Liver (tissue), 9 donors: ENCODE data around the gene MAP6D1. TPM values are rescaled to one million over a fixed set of nuclear protein-coding genes. Genes with fewer than 3 reads are reported as not detected.

Experiments used
- DNase-seq: peaks from one replicate; pipeline ENCODE4 v3.0.0-alpha.2; 2017; ENCODE audit warnings: low spot score
- H3K27ac ChIP-seq, 2 donors: one replicate each; pipeline ENCODE4 v1.7.0; 2013; ENCODE audit warnings: inconsistent platforms in 2 of 2, low read length in 2 of 2, control low read depth in 1 of 2, low read depth in 1 of 2, mild to moderate bottlenecking in 1 of 2
- H3K27me3 ChIP-seq, 4 donors: one replicate each; pipeline versions ENCODE4 v1.6.1 to v1.7.0; 2013; ENCODE audit warnings: low read length in 3 of 4, inconsistent platforms in 1 of 4, mild to moderate bottlenecking in 1 of 4, moderate library complexity in 1 of 4; ENCODE audit not compliant: control insufficient read depth in 4 of 4, insufficient read depth in 4 of 4
- H3K36me3 ChIP-seq, 4 donors: one replicate each; pipeline versions ENCODE4 v1.6.1 to v1.7.0; 2013; ENCODE audit warnings: low read length in 3 of 4, mild to moderate bottlenecking in 3 of 4, low read depth in 1 of 4, moderate library complexity in 1 of 4; ENCODE audit not compliant: control insufficient read depth in 4 of 4, insufficient read depth in 3 of 4
- H3K4me1 ChIP-seq, 4 donors: one replicate each; pipeline versions ENCODE4 v1.6.1 to v1.7.0; 2013; ENCODE audit warnings: low read length in 3 of 4, mild to moderate bottlenecking in 3 of 4, moderate library complexity in 1 of 4; ENCODE audit not compliant: control insufficient read depth in 4 of 4, insufficient read depth in 4 of 4
- H3K4me3 ChIP-seq, 3 donors: one replicate each; pipeline versions ENCODE4 v1.6.1 to v1.7.0; 2013; ENCODE audit warnings: low read length in 3 of 3, control low read depth in 1 of 3, low read depth in 1 of 3, mild to moderate bottlenecking in 1 of 3
- H3K9ac ChIP-seq, 2 donors: one replicate each; pipeline ENCODE4 v1.7.0; 2013; ENCODE audit warnings: low read length in 2 of 2, mild to moderate bottlenecking in 2 of 2, moderate library complexity in 2 of 2, control low read depth in 1 of 2, low read depth in 1 of 2
- H3K9me3 ChIP-seq, 4 donors: one replicate each; pipeline versions ENCODE4 v1.6.1 to v1.7.0; 2013; ENCODE audit warnings: low read length in 3 of 4; ENCODE audit not compliant: control insufficient read depth in 4 of 4
- EGR1 ChIP-seq, 2 donors: IDR thresholded peaks; 2 replicates each; pipeline ENCODE4 v1.6.1; 2016 to 2018; ENCODE audit warnings: antibody characterized with exemption in 2 of 2, low read depth in 2 of 2
- FOXA1 ChIP-seq: IDR thresholded peaks from 2 replicates; pipeline ENCODE4 v1.6.1; 2016; ENCODE audit warnings: antibody characterized with exemption
- FOXA2 ChIP-seq: IDR thresholded peaks from 2 replicates; pipeline ENCODE4 v1.6.1; 2016; ENCODE audit warnings: antibody characterized with exemption
- GABPA ChIP-seq, 2 donors: IDR thresholded peaks in 1 of 2; conservative IDR thresholded peaks in 1 of 2; 2 replicates each; pipeline ENCODE4 v1.6.1; 2016; ENCODE audit warnings: antibody characterized with exemption in 2 of 2, mild to moderate bottlenecking in 1 of 2, moderate library complexity in 1 of 2
- HNF4A ChIP-seq, 2 donors: conservative IDR thresholded peaks; 2 replicates each; pipeline ENCODE4 v1.6.1; 2016; ENCODE audit warnings: antibody characterized with exemption in 2 of 2, mild to moderate bottlenecking in 2 of 2
- HNF4G ChIP-seq: IDR thresholded peaks from 2 replicates; pipeline ENCODE4 v1.6.1; 2016; ENCODE audit warnings: antibody characterized with exemption
- JUND ChIP-seq, 2 donors: IDR thresholded peaks; 2 replicates each; pipeline ENCODE4 v1.6.1; 2016; ENCODE audit warnings: antibody characterized with exemption in 2 of 2
- MAX ChIP-seq: IDR thresholded peaks from 2 replicates; pipeline ENCODE4 v1.6.1; 2016; ENCODE audit warnings: antibody characterized with exemption
- NR2F2 ChIP-seq: IDR thresholded peaks from 2 replicates; pipeline ENCODE4 v1.6.1; 2016; ENCODE audit warnings: antibody characterized with exemption
- RAD21 ChIP-seq, 2 donors: IDR thresholded peaks; 2 replicates each; pipeline ENCODE4 v1.6.1; 2016; ENCODE audit warnings: antibody characterized with exemption in 2 of 2, mild to moderate bottlenecking in 2 of 2
- REST ChIP-seq: IDR thresholded peaks from 2 replicates; pipeline ENCODE4 v1.6.1; 2016; ENCODE audit warnings: antibody characterized with exemption, mild to moderate bottlenecking
- RXRA ChIP-seq, 2 donors: IDR thresholded peaks; 2 replicates each; pipeline ENCODE4 v1.6.1; 2017 to 2018; ENCODE audit warnings: antibody characterized with exemption in 2 of 2, mild to moderate bottlenecking in 1 of 2
- SP1 ChIP-seq: IDR thresholded peaks from 2 replicates; pipeline ENCODE4 v1.6.1; 2018; ENCODE audit warnings: antibody characterized with exemption, mild to moderate bottlenecking
- TAF1 ChIP-seq: conservative IDR thresholded peaks from 2 replicates; pipeline ENCODE4 v1.6.1; 2016; ENCODE audit warnings: antibody characterized with exemption, mild to moderate bottlenecking
- ZBTB33 ChIP-seq: IDR thresholded peaks from 2 replicates; pipeline ENCODE4 v1.6.1; 2016; ENCODE audit warnings: antibody characterized with exemption
- WGBS: extraction: QIAGEN DNeasy Blood & Tissue Kit; methylation state at CpG from one replicate; pipeline ENCODE4 v1.1.7; 2013; 5-methylcytosine and 5-hydroxymethylcytosine counted together
- polyA plus RNA-seq, 2 donors: library from polyadenylated mRNA; stranded (reverse) in 1 of 2; unstranded in 1 of 2; fragments of 200-250 nt in 1 of 2; fragments of >200 nt in 1 of 2; fragmentation: Nextera tagmentation in 1 of 2; extraction: Ambion mirVana in 1 of 2; gene quantifications; one replicate each; pipeline versions ENCODE4 v1.2.1 to v1.2.3, GENCODE V29; 2013 to 2015
- total RNA-seq, 2 donors: library from RNA; depleted of rRNA; stranded (reverse); fragments of >200 nt; gene quantifications; one replicate each; pipeline ENCODE4 v1.2.3, GENCODE V29; 2014
- donor health status: healthy.
- donor health status: healthy.
- donor health status: healthy.
- donor health status: healthy.
- donor health status: healthy.

The MAP6D1 gene
- total and polyA plus RNA-seq, 4 donors = 0.06 to 0.33 (median 0.19) TPM; not detected in 1

GRCh38 chr3:183799461-183799860, 25.9 kb downstream of the MAP6D1 start:
- TF ChIP-seq FOXA1 (no peak), GABPA (IDR thresholded peaks at IDR 0.05 in 1 of 2, conservative IDR thresholded peaks at IDR 0.05 in 1 of 2) (no peak), HNF4A (conservative IDR thresholded peaks at IDR 0.05) (no peak), SP1 (no peak), NR2F2 (no peak), MAX (no peak), RAD21 (IDR thresholded peaks at IDR 0.05) (no peak), FOXA2 (no peak)
- Histone ChIP-seq H3K4me1 (no peaks in the 10 kb centered on the region), H3K9me3 (no peaks in the 10 kb centered on the region), H3K4me3 (no peak overlapping the region), H3K36me3 (peaks cover 6 to 46% (median 20%) of the 10 kb centered on the region in 4 donors), H3K27me3 (no peaks in the 10 kb centered on the region), H3K9ac (no peak overlapping the region), H3K27ac (no peak overlapping the region)
- 95% methylated on average over 5 of the region's 5 CpGs for WGBS
- no peak for DNase-seq

GRCh38 chr3:183797996-183798395, 27.4 kb downstream of the MAP6D1 start:
- 96% methylated on average over 9 of the region's 9 CpGs for WGBS
- no peak for DNase-seq
- Histone ChIP-seq H3K27me3 (no peaks in the 10 kb centered on the region), H3K4me3 (no peak overlapping the region), H3K9ac (no peak overlapping the region), H3K36me3 (peaks cover 4 to 36% (median 17%) of the 10 kb centered on the region in 4 donors), H3K27ac (no peak overlapping the region), H3K4me1 (no peaks in the 10 kb centered on the region), H3K9me3 (no peaks in the 10 kb centered on the region)
- no peak for TF ChIP-seq RAD21 (IDR thresholded peaks at IDR 0.05)
- no peak for TF ChIP-seq REST
- TF ChIP-seq ZBTB33 = no peak
- TF ChIP-seq RXRA (IDR thresholded peaks at IDR 0.05) = no peak
- TF ChIP-seq MAX = no peak
- no peak for TF ChIP-seq TAF1
- TF ChIP-seq NR2F2 = no peak
- no peak for TF ChIP-seq HNF4G
- TF ChIP-seq JUND (IDR thresholded peaks at IDR 0.05) = no peak
- no peak for TF ChIP-seq EGR1 (IDR thresholded peaks at IDR 0.05; ENCODE audit: low read depth in 2 of 2)
